ENCODE data around the gene MXRA5.

The MXRA5 gene

GRCh38 chrX:3346501-3347259 is at the start of gene MXRA5:
Gene MXRA5, minus strand, starts transcription at chrX:3346652. Its CDS starts 2,819 bp downstream, at chrX:3343833.
- Histone ChIP-seq H3K4me3 (ENCODE audit: low read depth, low read length) (peak within 1 kb of the TSS; percentile 45), H3K27me3 (replicated peaks) (peaks cover 20% of the 10 kb centered on the region), H3K36me3 (replicated peaks) (no peaks in the 10 kb centered on the region), H3K27ac (no peak within 1 kb of the TSS)
- TF ChIP-seq CTCF (IDR thresholded peaks at IDR 0.05; ENCODE audit: low read depth, low read length, missing control alignments), result no peak
- in situ Hi-C loops (cut with HindIII; ENCODE audit: low pct_ligation_motif_present, low sequenced_read_pairs), result no loop called here
- DNase-seq, result no peak

GRCh38 chrX:3393581-3394111 is 47.2 kb upstream of the MXRA5 start:
- no peaks in the 10 kb centered on the region for H3K27me3 ChIP-seq (replicated peaks)
- no peak for DNase-seq
- no peak overlapping the region for H3K27ac ChIP-seq
- no peaks in the 10 kb centered on the region for H3K36me3 ChIP-seq (replicated peaks)
- no peak for TF ChIP-seq CTCF (IDR thresholded peaks at IDR 0.05; ENCODE audit: low read depth, low read length, missing control alignments)
- no peak overlapping the region for H3K4me3 ChIP-seq (ENCODE audit: low read depth, low read length)
- in situ Hi-C loops (cut with HindIII; ENCODE audit: low pct_ligation_motif_present, low sequenced_read_pairs), result no loop called here

- no peak for TF ChIP-seq CTCF (IDR thresholded peaks at IDR 0.05; ENCODE audit: low read depth, low read length, missing control alignments)
- Histone ChIP-seq H3K4me3 (ENCODE audit: low read depth, low read length) (no peak overlapping the region), H3K27ac (no peak overlapping the region), H3K36me3 (replicated peaks) (no peaks in the 10 kb centered on the region), H3K27me3 (replicated peaks) (no peaks in the 10 kb centered on the region)
- DNase-seq, result no peak
- in situ Hi-C loops (cut with HindIII; ENCODE audit: low pct_ligation_motif_present, low sequenced_read_pairs), result no loop called here
Observed at GRCh38 chrX:3393178-3393577, 46.7 kb upstream of the MXRA5 start.

GRCh38 chrX:3388457-3388856 is 42.0 kb upstream of the MXRA5 start:
- Histone ChIP-seq H3K27me3 (replicated peaks) (no peaks in the 10 kb centered on the region), H3K36me3 (replicated peaks) (no peaks in the 10 kb centered on the region), H3K27ac (no peak overlapping the region), H3K4me3 (ENCODE audit: low read depth, low read length) (no peak overlapping the region)
- in situ Hi-C loops (cut with HindIII; ENCODE audit: low pct_ligation_motif_present, low sequenced_read_pairs), result no loop called here
- TF ChIP-seq CTCF (IDR thresholded peaks at IDR 0.05; ENCODE audit: low read depth, low read length, missing control alignments), result no peak
- DNase-seq, result no peak

GRCh38 chrX:3384327-3384726 is 37.9 kb upstream of the MXRA5 start:
- in situ Hi-C loops (cut with HindIII; ENCODE audit: low pct_ligation_motif_present, low sequenced_read_pairs), result no loop called here
- H3K36me3 ChIP-seq (replicated peaks), result no peaks in the 10 kb centered on the region
- no peak for TF ChIP-seq CTCF (IDR thresholded peaks at IDR 0.05; ENCODE audit: low read depth, low read length, missing control alignments)
- H3K27me3 ChIP-seq (replicated peaks), result no peaks in the 10 kb centered on the region
- DNase-seq, result peak; percentile 1
- no peak overlapping the region for H3K4me3 ChIP-seq (ENCODE audit: low read depth, low read length)
- no peak overlapping the region for H3K27ac ChIP-seq

All from brain microvascular endothelial cell (primary cell).